ENCODE data around the gene PEPD. TPM values are rescaled to one million over a fixed set of nuclear protein-coding genes. Genes with fewer than 3 reads are reported as not detected.
"Not testable (repeated sequence)": the region's sequence is repeated elsewhere in the genome, so short reads cannot be mapped to it uniquely, and the experiment has no call there.

PEPD gene
- polyA plus RNA-seq, 3 donors, result 61.5 to 218 (median 171) TPM

GRCh38 chr19:33564836-33565338 lies 43.3 kb upstream of the PEPD start:
- Mint-ChIP-seq H3K27ac (no peak overlapping the region), H3K9me3 (no peaks in the 10 kb centered on the region), H3K4me3 (no peak overlapping the region), H3K4me1 (peaks cover 3% of the 10 kb centered on the region), H3K36me3 (no peaks in the 10 kb centered on the region), H3K27me3 (ENCODE audit: low read depth in 3 of 3) (peaks cover 5 to 12% (median 11%) of the 10 kb centered on the region in 3 donors)
- no peak overlapping the region for H3K4me2 ChIP-seq (replicated peaks; ENCODE audit: extremely low read depth, low read length, poor library complexity, severe bottlenecking)
- H3K9me3 ChIP-seq (replicated peaks in 1 of 2; ENCODE audit: control insufficient read depth in 1 of 2, insufficient read depth in 1 of 2, low read length in 2 of 2), result no peaks in the 10 kb centered on the region
- 73% methylated on average over 6 of the region's 6 CpGs for WGBS (ENCODE audit: insufficient coverage)
- no peak overlapping the region for H3K9ac ChIP-seq (ENCODE audit: insufficient read depth, low read length, poor library complexity, severe bottlenecking)
- H3K4me1 ChIP-seq (ENCODE audit: control insufficient read depth in 1 of 2, insufficient read depth in 2 of 2, low read length in 2 of 2), result no peaks in the 10 kb centered on the region
- TF ChIP-seq CTCF (IDR thresholded peaks at IDR 0.05), result no peak
- H3K27ac ChIP-seq (ENCODE audit: low read depth in 1 of 2, low read length in 2 of 2), result no peak overlapping the region
- intact Hi-C loops (cut with micrococcal nuclease), result no loop called here
- no peak overlapping the region for H2AFZ ChIP-seq (ENCODE audit: insufficient read depth, low read depth, low read length, poor library complexity, severe bottlenecking)
- H3K4me3 ChIP-seq (replicated peaks in 1 of 3; ENCODE audit: low read depth in 2 of 3, low read length in 3 of 3), result no peak overlapping the region
- H3K27me3 ChIP-seq (ENCODE audit: control insufficient read depth in 2 of 2, insufficient read depth in 2 of 2, low read length in 2 of 2), result peaks cover 0 to 2% of the 10 kb centered on the region in 2 donors
- no peaks in the 10 kb centered on the region for H4K20me1 ChIP-seq (ENCODE audit: insufficient read depth, low read length)
- DNase-seq, result no peak
- H3K79me2 ChIP-seq (ENCODE audit: insufficient read depth, low read length), result no peaks in the 10 kb centered on the region
- no peaks in the 10 kb centered on the region for H3K36me3 ChIP-seq (replicated peaks in 1 of 2; ENCODE audit: control insufficient read depth in 1 of 2, insufficient read depth in 2 of 2, low read length in 2 of 2)

GRCh38 chr19:33562636-33563035 lies 41.0 kb upstream of the PEPD start:
- H3K36me3 ChIP-seq (replicated peaks in 1 of 2; ENCODE audit: control insufficient read depth in 1 of 2, insufficient read depth in 2 of 2, low read length in 2 of 2), result no peaks in the 10 kb centered on the region
- no peak for TF ChIP-seq CTCF (IDR thresholded peaks at IDR 0.05)
- no peak overlapping the region for H3K4me2 ChIP-seq (replicated peaks; ENCODE audit: extremely low read depth, low read length, poor library complexity, severe bottlenecking)
- H3K4me1 ChIP-seq (ENCODE audit: control insufficient read depth in 1 of 2, insufficient read depth in 2 of 2, low read length in 2 of 2), result no peaks in the 10 kb centered on the region
- no peak overlapping the region for H3K4me3 ChIP-seq (replicated peaks in 1 of 3; ENCODE audit: low read depth in 2 of 3, low read length in 3 of 3)
- H3K9me3 ChIP-seq (replicated peaks in 1 of 2; ENCODE audit: control insufficient read depth in 1 of 2, insufficient read depth in 1 of 2, low read length in 2 of 2), result no peaks in the 10 kb centered on the region
- peaks cover 0 to 2% of the 10 kb centered on the region in 2 donors for H3K27me3 ChIP-seq (ENCODE audit: control insufficient read depth in 2 of 2, insufficient read depth in 2 of 2, low read length in 2 of 2)
- no peak overlapping the region for H3K27ac ChIP-seq (ENCODE audit: low read depth in 1 of 2, low read length in 2 of 2)
- Mint-ChIP-seq H3K27ac (no peak overlapping the region), H3K9me3 (no peaks in the 10 kb centered on the region), H3K4me3 (no peak overlapping the region), H3K4me1 (peaks cover 3% of the 10 kb centered on the region), H3K36me3 (no peaks in the 10 kb centered on the region), H3K27me3 (ENCODE audit: low read depth in 3 of 3) (peaks cover 1 to 8% (median 7%) of the 10 kb centered on the region in 3 donors)
- 90% methylated on average over 6 of the region's 7 CpGs for WGBS (ENCODE audit: insufficient coverage)
- no peaks in the 10 kb centered on the region for H3K79me2 ChIP-seq (ENCODE audit: insufficient read depth, low read length)
- intact Hi-C loops (cut with micrococcal nuclease), result no loop called here
- no peaks in the 10 kb centered on the region for H4K20me1 ChIP-seq (ENCODE audit: insufficient read depth, low read length)
- H3K9ac ChIP-seq (ENCODE audit: insufficient read depth, low read length, poor library complexity, severe bottlenecking), result no peak overlapping the region
- no peak for DNase-seq
- no peak overlapping the region for H2AFZ ChIP-seq (ENCODE audit: insufficient read depth, low read depth, low read length, poor library complexity, severe bottlenecking)

GRCh38 chr19:33561666-33562065 lies 40.1 kb upstream of the PEPD start:
- intact Hi-C loops (cut with micrococcal nuclease); H3K27ac Mint-ChIP-seq; H3K4me3 ChIP-seq (replicated peaks in 1 of 3; ENCODE audit: low read depth in 2 of 3, low read length in 3 of 3); H4K20me1 ChIP-seq (ENCODE audit: insufficient read depth, low read length); H3K9ac ChIP-seq (ENCODE audit: insufficient read depth, low read length, poor library complexity, severe bottlenecking); H3K9me3 ChIP-seq (replicated peaks in 1 of 2; ENCODE audit: control insufficient read depth in 1 of 2, insufficient read depth in 1 of 2, low read length in 2 of 2); H3K79me2 ChIP-seq (ENCODE audit: insufficient read depth, low read length); H3K4me1 ChIP-seq (ENCODE audit: control insufficient read depth in 1 of 2, insufficient read depth in 2 of 2, low read length in 2 of 2); H3K27me3 ChIP-seq (ENCODE audit: control insufficient read depth in 2 of 2, insufficient read depth in 2 of 2, low read length in 2 of 2); H3K36me3 ChIP-seq (replicated peaks in 1 of 2; ENCODE audit: control insufficient read depth in 1 of 2, insufficient read depth in 2 of 2, low read length in 2 of 2); H2AFZ ChIP-seq (ENCODE audit: insufficient read depth, low read depth, low read length, poor library complexity, severe bottlenecking); H3K9me3 Mint-ChIP-seq; DNase-seq; H3K4me1 Mint-ChIP-seq; H3K4me2 ChIP-seq (replicated peaks; ENCODE audit: extremely low read depth, low read length, poor library complexity, severe bottlenecking); H3K4me3 Mint-ChIP-seq; H3K27ac ChIP-seq (ENCODE audit: low read depth in 1 of 2, low read length in 2 of 2); H3K27me3 Mint-ChIP-seq (ENCODE audit: low read depth in 3 of 3); H3K36me3 Mint-ChIP-seq: not testable (repeated sequence)
- WGBS (ENCODE audit: insufficient coverage), result no CpG with 5 or more reads among the region's 5 CpGs
